ENCODE results near the gene LAPTM5.

- TF ChIP-seq CTCF (IDR thresholded peaks at IDR 0.05) (no peak), POLR2AphosphoS5 (IDR thresholded peaks at IDR 0.05) (peak in 2 of 3 donors; percentile 44 to 49), EP300 (IDR thresholded peaks at IDR 0.05) (no peak), POLR2A (IDR thresholded peaks at IDR 0.05) (no peak)
Observed at GRCh38 chr1:30757352-30758120, at the start of gene LAPTM5.
